Liver (tissue), 9 donors: ENCODE data around the gene PTK7. TPM values are rescaled to one million over a fixed set of nuclear protein-coding genes. Genes with fewer than 3 reads are reported as not detected.

Source experiments
- DNase-seq: peaks from one replicate; pipeline ENCODE4 v3.0.0-alpha.2; 2017; ENCODE audit warnings: low spot score
- H3K27ac ChIP-seq, 2 donors: one replicate each; pipeline ENCODE4 v1.7.0; 2013; ENCODE audit warnings: inconsistent platforms in 2 of 2, low read length in 2 of 2, control low read depth in 1 of 2, low read depth in 1 of 2, mild to moderate bottlenecking in 1 of 2
- H3K27me3 ChIP-seq, 4 donors: one replicate each; pipeline versions ENCODE4 v1.6.1 to v1.7.0; 2013; ENCODE audit warnings: low read length in 3 of 4, inconsistent platforms in 1 of 4, mild to moderate bottlenecking in 1 of 4, moderate library complexity in 1 of 4; ENCODE audit not compliant: control insufficient read depth in 4 of 4, insufficient read depth in 4 of 4
- H3K36me3 ChIP-seq, 4 donors: one replicate each; pipeline versions ENCODE4 v1.6.1 to v1.7.0; 2013; ENCODE audit warnings: low read length in 3 of 4, mild to moderate bottlenecking in 3 of 4, low read depth in 1 of 4, moderate library complexity in 1 of 4; ENCODE audit not compliant: control insufficient read depth in 4 of 4, insufficient read depth in 3 of 4
- H3K4me1 ChIP-seq, 4 donors: one replicate each; pipeline versions ENCODE4 v1.6.1 to v1.7.0; 2013; ENCODE audit warnings: low read length in 3 of 4, mild to moderate bottlenecking in 3 of 4, moderate library complexity in 1 of 4; ENCODE audit not compliant: control insufficient read depth in 4 of 4, insufficient read depth in 4 of 4
- H3K4me3 ChIP-seq, 3 donors: one replicate each; pipeline versions ENCODE4 v1.6.1 to v1.7.0; 2013; ENCODE audit warnings: low read length in 3 of 3, control low read depth in 1 of 3, low read depth in 1 of 3, mild to moderate bottlenecking in 1 of 3
- H3K9ac ChIP-seq, 2 donors: one replicate each; pipeline ENCODE4 v1.7.0; 2013; ENCODE audit warnings: low read length in 2 of 2, mild to moderate bottlenecking in 2 of 2, moderate library complexity in 2 of 2, control low read depth in 1 of 2, low read depth in 1 of 2
- H3K9me3 ChIP-seq, 4 donors: one replicate each; pipeline versions ENCODE4 v1.6.1 to v1.7.0; 2013; ENCODE audit warnings: low read length in 3 of 4; ENCODE audit not compliant: control insufficient read depth in 4 of 4
- ATF3 ChIP-seq: IDR thresholded peaks from 2 replicates; pipeline ENCODE4 v1.6.1; 2016; ENCODE audit warnings: antibody characterized with exemption
- CTCF ChIP-seq: fragments of 150-350 bp; IDR thresholded peaks from 2 replicates; pipeline ENCODE4 v1.5.1; 2017; ENCODE audit warnings: improper control_type of control experiment, low read depth, low read length; ENCODE audit not compliant: missing input control
- EGR1 ChIP-seq, 2 donors: IDR thresholded peaks; 2 replicates each; pipeline ENCODE4 v1.6.1; 2016 to 2018; ENCODE audit warnings: antibody characterized with exemption in 2 of 2, low read depth in 2 of 2
- FOXA1 ChIP-seq: IDR thresholded peaks from 2 replicates; pipeline ENCODE4 v1.6.1; 2016; ENCODE audit warnings: antibody characterized with exemption
- HNF4A ChIP-seq, 2 donors: conservative IDR thresholded peaks; 2 replicates each; pipeline ENCODE4 v1.6.1; 2016; ENCODE audit warnings: antibody characterized with exemption in 2 of 2, mild to moderate bottlenecking in 2 of 2
- JUND ChIP-seq, 2 donors: IDR thresholded peaks; 2 replicates each; pipeline ENCODE4 v1.6.1; 2016; ENCODE audit warnings: antibody characterized with exemption in 2 of 2
- NR2F2 ChIP-seq: IDR thresholded peaks from 2 replicates; pipeline ENCODE4 v1.6.1; 2016; ENCODE audit warnings: antibody characterized with exemption
- RAD21 ChIP-seq, 2 donors: IDR thresholded peaks; 2 replicates each; pipeline ENCODE4 v1.6.1; 2016; ENCODE audit warnings: antibody characterized with exemption in 2 of 2, mild to moderate bottlenecking in 2 of 2
- RXRA ChIP-seq, 2 donors: IDR thresholded peaks; 2 replicates each; pipeline ENCODE4 v1.6.1; 2017 to 2018; ENCODE audit warnings: antibody characterized with exemption in 2 of 2, mild to moderate bottlenecking in 1 of 2
- SP1 ChIP-seq: IDR thresholded peaks from 2 replicates; pipeline ENCODE4 v1.6.1; 2018; ENCODE audit warnings: antibody characterized with exemption, mild to moderate bottlenecking
- YY1 ChIP-seq: IDR thresholded peaks from 2 replicates; pipeline ENCODE4 v1.6.1; 2016; ENCODE audit warnings: antibody characterized with exemption, mild to moderate bottlenecking
- WGBS: extraction: QIAGEN DNeasy Blood & Tissue Kit; methylation state at CpG from one replicate; pipeline ENCODE4 v1.1.7; 2013; 5-methylcytosine and 5-hydroxymethylcytosine counted together
- polyA plus RNA-seq, 2 donors: library from polyadenylated mRNA; stranded (reverse) in 1 of 2; unstranded in 1 of 2; fragments of 200-250 nt in 1 of 2; fragments of >200 nt in 1 of 2; fragmentation: Nextera tagmentation in 1 of 2; extraction: Ambion mirVana in 1 of 2; gene quantifications; one replicate each; pipeline versions ENCODE4 v1.2.1 to v1.2.3, GENCODE V29; 2013 to 2015
- total RNA-seq, 2 donors: library from RNA; depleted of rRNA; stranded (reverse); fragments of >200 nt; gene quantifications; one replicate each; pipeline ENCODE4 v1.2.3, GENCODE V29; 2014
- TF ChIP-seq, protein P1 (sequence below): IDR thresholded peaks from 2 replicates; pipeline ENCODE4 v1.6.1; 2016; ENCODE audit warnings: antibody characterized with exemption
- TF ChIP-seq, protein P2 (sequence below): IDR thresholded peaks from 2 replicates; pipeline ENCODE4 v1.6.1; 2016; ENCODE audit warnings: antibody characterized with exemption, mild to moderate bottlenecking
- donor health status: healthy.
- donor health status: healthy.
- donor health status: healthy.
- donor health status: healthy.
- donor health status: healthy.

PTK7 gene
- total and polyA plus RNA-seq, 4 donors: 0.67 to 10.5 (median 1.3) TPM

GRCh38 chr6:43178150-43178549, 102.0 kb downstream of the PTK7 start (continued):
- TF ChIP-seq CTCF (no peak), ATF3 (no peak), SP1 (no peak), HNF4A (conservative IDR thresholded peaks at IDR 0.05) (no peak), EGR1 (IDR thresholded peaks at IDR 0.05; ENCODE audit: low read depth in 2 of 2) (no peak)

DNA sequence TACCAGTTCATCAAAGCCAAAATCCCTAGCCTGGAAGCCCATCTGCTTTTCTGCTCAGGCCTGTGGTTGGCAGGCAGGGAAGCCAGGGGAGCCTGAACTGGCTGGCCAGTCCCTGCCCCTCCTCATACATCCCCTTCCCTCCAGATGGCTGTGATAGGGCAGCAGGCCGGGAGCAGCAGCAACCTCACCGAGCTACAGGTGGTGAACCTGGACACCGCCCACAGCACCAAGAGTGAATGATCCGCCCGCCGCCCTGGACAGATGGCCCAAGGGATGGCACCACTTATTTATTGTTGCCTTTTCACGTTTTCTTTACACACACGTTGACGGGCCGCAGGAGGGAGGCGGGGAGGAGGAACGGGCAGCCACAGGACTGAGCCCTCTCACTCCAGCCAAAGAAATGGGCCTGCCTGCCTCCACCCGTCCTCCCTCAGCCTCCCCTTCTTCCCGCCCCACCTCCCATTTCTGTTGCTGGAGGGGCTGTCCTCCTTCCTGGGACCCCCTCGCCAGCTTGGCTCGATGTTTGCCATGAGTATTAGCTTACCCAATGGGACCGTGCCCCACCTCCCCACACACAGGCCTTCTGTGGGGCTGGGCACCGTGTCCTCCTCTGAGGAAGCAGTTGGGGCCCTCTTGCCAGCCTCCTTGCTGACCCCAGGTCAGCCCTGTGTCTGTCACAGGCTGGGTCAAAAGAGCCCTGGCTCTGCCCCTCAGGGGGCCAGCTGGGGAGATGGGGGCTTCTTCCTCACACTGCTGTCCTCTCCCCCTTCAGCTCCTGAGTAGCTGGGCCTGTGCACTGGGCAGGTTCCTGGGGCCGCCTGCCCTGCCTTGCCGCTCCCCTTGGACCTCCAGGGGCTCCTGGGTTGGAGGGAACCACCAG, 103.1 kb downstream of the PTK7 start:
- H3K27ac ChIP-seq: no peak overlapping the region
- H3K9ac ChIP-seq: no peak overlapping the region
- TF ChIP-seq YY1 (no peak), EGR1 (IDR thresholded peaks at IDR 0.05; ENCODE audit: low read depth in 2 of 2) (no peak), NR2F2 (no peak), SP1 (no peak), CTCF (no peak), JUND (IDR thresholded peaks at IDR 0.05) (no peak), FOXA1 (no peak), HNF4A (conservative IDR thresholded peaks at IDR 0.05) (no peak), RXRA (IDR thresholded peaks at IDR 0.05) (no peak), ATF3 (no peak)
- TF ChIP-seq, protein P1, sequence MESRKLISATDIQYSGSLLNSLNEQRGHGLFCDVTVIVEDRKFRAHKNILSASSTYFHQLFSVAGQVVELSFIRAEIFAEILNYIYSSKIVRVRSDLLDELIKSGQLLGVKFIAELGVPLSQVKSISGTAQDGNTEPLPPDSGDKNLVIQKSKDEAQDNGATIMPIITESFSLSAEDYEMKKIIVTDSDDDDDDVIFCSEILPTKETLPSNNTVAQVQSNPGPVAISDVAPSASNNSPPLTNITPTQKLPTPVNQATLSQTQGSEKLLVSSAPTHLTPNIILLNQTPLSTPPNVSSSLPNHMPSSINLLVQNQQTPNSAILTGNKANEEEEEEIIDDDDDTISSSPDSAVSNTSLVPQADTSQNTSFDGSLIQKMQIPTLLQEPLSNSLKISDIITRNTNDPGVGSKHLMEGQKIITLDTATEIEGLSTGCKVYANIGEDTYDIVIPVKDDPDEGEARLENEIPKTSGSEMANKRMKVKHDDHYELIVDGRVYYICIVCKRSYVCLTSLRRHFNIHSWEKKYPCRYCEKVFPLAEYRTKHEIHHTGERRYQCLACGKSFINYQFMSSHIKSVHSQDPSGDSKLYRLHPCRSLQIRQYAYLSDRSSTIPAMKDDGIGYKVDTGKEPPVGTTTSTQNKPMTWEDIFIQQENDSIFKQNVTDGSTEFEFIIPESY: no peak
- H3K4me1 ChIP-seq: peaks cover 0 to 24% (median 19%) of the 10 kb centered on the region in 4 donors
- 95% methylated on average over 20 of the region's 20 CpGs for WGBS
- H3K9me3 ChIP-seq: no peaks in the 10 kb centered on the region
- H3K27me3 ChIP-seq: no peaks in the 10 kb centered on the region
- no peak for DNase-seq
- H3K4me3 ChIP-seq: no peak overlapping the region
- peaks cover 18 to 38% (median 34%) of the 10 kb centered on the region in 4 donors for H3K36me3 ChIP-seq

DNA sequence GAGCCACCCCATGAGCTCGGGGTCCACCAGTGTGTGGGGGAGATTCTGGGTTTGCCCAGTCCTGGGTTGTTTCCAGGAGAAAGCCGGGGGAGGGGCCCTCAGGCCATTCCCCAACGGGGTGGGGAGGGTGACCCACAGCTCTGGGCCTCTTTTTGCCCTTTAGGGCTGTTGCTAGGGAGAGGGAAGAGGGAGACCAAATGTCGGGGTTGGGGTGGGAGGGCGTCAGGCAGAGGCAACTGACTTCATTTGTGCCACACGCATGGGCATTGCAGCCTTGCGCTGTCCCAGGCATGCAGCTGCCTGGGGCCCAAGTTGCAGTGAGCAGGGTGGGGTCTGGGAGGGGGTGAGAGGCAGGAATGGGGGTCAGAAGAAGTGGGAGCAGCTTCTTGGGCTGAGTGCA, 103.9 kb downstream of the PTK7 start:
- Histone ChIP-seq H3K4me1 (peaks cover 0 to 21% (median 17%) of the 10 kb centered on the region in 4 donors), H3K27me3 (no peaks in the 10 kb centered on the region), H3K4me3 (no peak overlapping the region), H3K27ac (no peak overlapping the region), H3K36me3 (peaks cover 21 to 40% (median 33%) of the 10 kb centered on the region in 4 donors), H3K9me3 (no peaks in the 10 kb centered on the region), H3K9ac (no peak overlapping the region)
- no peak for DNase-seq
- 90% methylated on average over 7 of the region's 7 CpGs for WGBS
- TF ChIP-seq, protein P2, sequence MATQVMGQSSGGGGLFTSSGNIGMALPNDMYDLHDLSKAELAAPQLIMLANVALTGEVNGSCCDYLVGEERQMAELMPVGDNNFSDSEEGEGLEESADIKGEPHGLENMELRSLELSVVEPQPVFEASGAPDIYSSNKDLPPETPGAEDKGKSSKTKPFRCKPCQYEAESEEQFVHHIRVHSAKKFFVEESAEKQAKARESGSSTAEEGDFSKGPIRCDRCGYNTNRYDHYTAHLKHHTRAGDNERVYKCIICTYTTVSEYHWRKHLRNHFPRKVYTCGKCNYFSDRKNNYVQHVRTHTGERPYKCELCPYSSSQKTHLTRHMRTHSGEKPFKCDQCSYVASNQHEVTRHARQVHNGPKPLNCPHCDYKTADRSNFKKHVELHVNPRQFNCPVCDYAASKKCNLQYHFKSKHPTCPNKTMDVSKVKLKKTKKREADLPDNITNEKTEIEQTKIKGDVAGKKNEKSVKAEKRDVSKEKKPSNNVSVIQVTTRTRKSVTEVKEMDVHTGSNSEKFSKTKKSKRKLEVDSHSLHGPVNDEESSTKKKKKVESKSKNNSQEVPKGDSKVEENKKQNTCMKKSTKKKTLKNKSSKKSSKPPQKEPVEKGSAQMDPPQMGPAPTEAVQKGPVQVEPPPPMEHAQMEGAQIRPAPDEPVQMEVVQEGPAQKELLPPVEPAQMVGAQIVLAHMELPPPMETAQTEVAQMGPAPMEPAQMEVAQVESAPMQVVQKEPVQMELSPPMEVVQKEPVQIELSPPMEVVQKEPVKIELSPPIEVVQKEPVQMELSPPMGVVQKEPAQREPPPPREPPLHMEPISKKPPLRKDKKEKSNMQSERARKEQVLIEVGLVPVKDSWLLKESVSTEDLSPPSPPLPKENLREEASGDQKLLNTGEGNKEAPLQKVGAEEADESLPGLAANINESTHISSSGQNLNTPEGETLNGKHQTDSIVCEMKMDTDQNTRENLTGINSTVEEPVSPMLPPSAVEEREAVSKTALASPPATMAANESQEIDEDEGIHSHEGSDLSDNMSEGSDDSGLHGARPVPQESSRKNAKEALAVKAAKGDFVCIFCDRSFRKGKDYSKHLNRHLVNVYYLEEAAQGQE: no peak
- TF ChIP-seq ATF3 (no peak), RAD21 (IDR thresholded peaks at IDR 0.05) (no peak), CTCF (no peak), YY1 (no peak)
